Smooth muscle cell (in vitro differentiated cells): ENCODE measurements around the gene SELENOO. TPM values are rescaled to one million over a fixed set of nuclear protein-coding genes. Genes with fewer than 3 reads are reported as not detected.

Experiments used
- DNase-seq: peaks from one replicate; lab custom pipeline; 2025; ENCODE audit not compliant: unreplicated experiment; lab: John Stamatoyannopoulos, UW
- H2AFZ ChIP-seq: fragments of 200-600 bp; sonication (generic); 2 replicates; pipeline ENCODE4 v1.6.0; 2016; ENCODE audit warnings: antibody characterized with exemption, low read depth, mild to moderate bottlenecking
- H3F3A ChIP-seq: fragments of 200-600 bp; sonication (generic); 2 replicates; pipeline ENCODE4 v1.6.0; 2017; ENCODE audit warnings: antibody characterized with exemption, low read depth
- H3K27ac ChIP-seq: fragments of 200-600 bp; sonication (generic); 2 replicates; pipeline ENCODE4 v1.5.1; 2016; ENCODE audit warnings: low read depth, mild to moderate bottlenecking
- H3K27me3 ChIP-seq: fragments of 200-600 bp; sonication (generic); 2 replicates; pipeline ENCODE4 v1.6.1; 2016; ENCODE audit warnings: low read depth, mild to moderate bottlenecking
- H3K36me3 ChIP-seq: fragments of 200-600 bp; sonication (generic); 2 replicates; pipeline ENCODE4 v1.5.1; 2016; ENCODE audit warnings: low read depth
- H3K4me1 ChIP-seq: fragments of 200-600 bp; sonication (generic); 2 replicates; pipeline ENCODE4 v1.5.1; 2016; ENCODE audit warnings: low read depth
- H3K4me2 ChIP-seq: fragments of 200-600 bp; sonication (generic); 2 replicates; pipeline ENCODE4 v1.6.0; 2016; ENCODE audit warnings: mild to moderate bottlenecking
- H3K4me3 ChIP-seq: fragments of 200-600 bp; sonication (generic); 2 replicates; pipeline ENCODE4 v1.5.1; 2016; ENCODE audit warnings: mild to moderate bottlenecking
- H3K79me2 ChIP-seq: fragments of 200-600 bp; sonication (generic); 2 replicates; pipeline ENCODE4 v1.6.0; 2016; ENCODE audit warnings: low read depth, mild to moderate bottlenecking
- H3K9ac ChIP-seq: fragments of 200-600 bp; sonication (generic); 2 replicates; pipeline ENCODE4 v1.6.0; 2016; ENCODE audit warnings: low read depth
- H3K9me3 ChIP-seq: fragments of 200-600 bp; sonication (generic); replicated peaks from 2 replicates; pipeline ENCODE4 v1.5.1; 2016; ENCODE audit warnings: low read depth
- H4K20me1 ChIP-seq: fragments of 200-600 bp; sonication (generic); 2 replicates; pipeline ENCODE4 v1.6.0; 2016; ENCODE audit warnings: low read depth
- WGBS: methylation state at CpG from one replicate; pipeline ENCODE4 v1.1.7; 2016; ENCODE audit warnings: low lambda C conversion rate; 5-methylcytosine and 5-hydroxymethylcytosine counted together
- polyA plus RNA-seq: library from polyadenylated mRNA; unstranded; fragments of >200 nt; fragmentation: Nextera tagmentation; extraction: Ambion mirVana; gene quantifications from 2 replicates; pipeline ENCODE4 v1.2.1, GENCODE V29; 2016
- total RNA-seq: library from RNA; depleted of rRNA; stranded (reverse); fragments of >200 nt; gene quantifications from 2 replicates; pipeline ENCODE4 v1.2.3, GENCODE V29; 2014
- TF ChIP-seq, protein P1 (sequence below): fragments of 200-600 bp; sonication (generic); IDR thresholded peaks from 2 replicates; pipeline ENCODE4 v1.5.1; 2017; ENCODE audit warnings: borderline replicate concordance, mild to moderate bottlenecking, antibody characterized with exemption; ENCODE audit not compliant: insufficient read depth, poor library complexity, severe bottlenecking

Gene SELENOO
- total and polyA plus RNA-seq, 2 experiments from 2014 or later, result 9.0 to 21.3 TPM

DNA sequence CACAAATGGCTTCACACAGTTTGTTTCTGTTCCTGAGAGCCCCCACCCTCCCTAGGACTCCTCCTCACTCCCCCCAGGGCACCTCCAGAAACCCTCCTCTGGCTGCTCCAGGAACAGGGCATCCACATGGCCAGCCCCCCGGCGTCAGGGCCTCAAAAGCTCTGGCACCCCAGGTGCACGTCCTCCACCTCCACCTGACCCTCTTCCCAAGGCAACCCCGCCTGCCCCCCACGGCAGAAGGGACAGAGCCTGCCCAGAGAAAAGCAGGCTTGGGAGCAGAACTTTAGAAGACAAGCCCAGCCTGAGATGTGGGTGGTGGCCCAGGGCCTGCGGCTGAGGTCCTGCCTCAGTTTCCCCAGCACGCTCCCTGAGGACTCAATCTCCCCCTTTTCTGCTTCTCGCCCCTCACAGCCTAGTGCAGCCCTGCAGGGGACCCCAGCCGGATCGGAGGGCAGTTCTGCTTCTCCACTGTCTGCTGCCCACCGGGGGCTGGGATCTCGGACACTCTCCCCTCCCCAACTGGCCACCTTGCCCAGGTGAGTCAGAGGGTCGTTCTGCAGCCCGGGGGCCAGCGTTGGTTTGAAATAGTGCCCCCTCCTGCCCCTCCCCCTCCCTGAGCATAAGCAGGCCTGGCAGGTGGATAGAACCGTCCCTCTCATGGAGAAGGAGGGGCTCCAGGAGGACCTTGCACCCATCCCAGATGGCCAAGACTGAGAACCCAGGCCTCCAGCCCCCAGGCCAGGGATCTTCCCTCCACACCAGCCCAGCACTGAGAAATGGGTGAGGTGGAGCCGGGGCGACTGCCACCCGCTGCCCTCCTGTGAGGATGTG is 17.5 kb upstream of the SELENOO start:
- WGBS, result 93% methylated on average over 18 of the region's 19 CpGs
- Histone ChIP-seq H3K9ac (no peak overlapping the region), H2AFZ (no peak overlapping the region), H3K79me2 (peaks cover 24% of the 10 kb centered on the region), H3K27ac (no peak overlapping the region), H3K4me3 (no peak overlapping the region), H3K36me3 (no peaks in the 10 kb centered on the region), H4K20me1 (peaks cover 5% of the 10 kb centered on the region), H3K4me1 (no peaks in the 10 kb centered on the region), H3K27me3 (no peaks in the 10 kb centered on the region), H3F3A (no peaks in the 10 kb centered on the region), H3K9me3 (no peaks in the 10 kb centered on the region), H3K4me2 (no peak overlapping the region)
- DNase-seq, result no peak
- TF ChIP-seq, protein P1, sequence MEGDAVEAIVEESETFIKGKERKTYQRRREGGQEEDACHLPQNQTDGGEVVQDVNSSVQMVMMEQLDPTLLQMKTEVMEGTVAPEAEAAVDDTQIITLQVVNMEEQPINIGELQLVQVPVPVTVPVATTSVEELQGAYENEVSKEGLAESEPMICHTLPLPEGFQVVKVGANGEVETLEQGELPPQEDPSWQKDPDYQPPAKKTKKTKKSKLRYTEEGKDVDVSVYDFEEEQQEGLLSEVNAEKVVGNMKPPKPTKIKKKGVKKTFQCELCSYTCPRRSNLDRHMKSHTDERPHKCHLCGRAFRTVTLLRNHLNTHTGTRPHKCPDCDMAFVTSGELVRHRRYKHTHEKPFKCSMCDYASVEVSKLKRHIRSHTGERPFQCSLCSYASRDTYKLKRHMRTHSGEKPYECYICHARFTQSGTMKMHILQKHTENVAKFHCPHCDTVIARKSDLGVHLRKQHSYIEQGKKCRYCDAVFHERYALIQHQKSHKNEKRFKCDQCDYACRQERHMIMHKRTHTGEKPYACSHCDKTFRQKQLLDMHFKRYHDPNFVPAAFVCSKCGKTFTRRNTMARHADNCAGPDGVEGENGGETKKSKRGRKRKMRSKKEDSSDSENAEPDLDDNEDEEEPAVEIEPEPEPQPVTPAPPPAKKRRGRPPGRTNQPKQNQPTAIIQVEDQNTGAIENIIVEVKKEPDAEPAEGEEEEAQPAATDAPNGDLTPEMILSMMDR, result no peak

DNA sequence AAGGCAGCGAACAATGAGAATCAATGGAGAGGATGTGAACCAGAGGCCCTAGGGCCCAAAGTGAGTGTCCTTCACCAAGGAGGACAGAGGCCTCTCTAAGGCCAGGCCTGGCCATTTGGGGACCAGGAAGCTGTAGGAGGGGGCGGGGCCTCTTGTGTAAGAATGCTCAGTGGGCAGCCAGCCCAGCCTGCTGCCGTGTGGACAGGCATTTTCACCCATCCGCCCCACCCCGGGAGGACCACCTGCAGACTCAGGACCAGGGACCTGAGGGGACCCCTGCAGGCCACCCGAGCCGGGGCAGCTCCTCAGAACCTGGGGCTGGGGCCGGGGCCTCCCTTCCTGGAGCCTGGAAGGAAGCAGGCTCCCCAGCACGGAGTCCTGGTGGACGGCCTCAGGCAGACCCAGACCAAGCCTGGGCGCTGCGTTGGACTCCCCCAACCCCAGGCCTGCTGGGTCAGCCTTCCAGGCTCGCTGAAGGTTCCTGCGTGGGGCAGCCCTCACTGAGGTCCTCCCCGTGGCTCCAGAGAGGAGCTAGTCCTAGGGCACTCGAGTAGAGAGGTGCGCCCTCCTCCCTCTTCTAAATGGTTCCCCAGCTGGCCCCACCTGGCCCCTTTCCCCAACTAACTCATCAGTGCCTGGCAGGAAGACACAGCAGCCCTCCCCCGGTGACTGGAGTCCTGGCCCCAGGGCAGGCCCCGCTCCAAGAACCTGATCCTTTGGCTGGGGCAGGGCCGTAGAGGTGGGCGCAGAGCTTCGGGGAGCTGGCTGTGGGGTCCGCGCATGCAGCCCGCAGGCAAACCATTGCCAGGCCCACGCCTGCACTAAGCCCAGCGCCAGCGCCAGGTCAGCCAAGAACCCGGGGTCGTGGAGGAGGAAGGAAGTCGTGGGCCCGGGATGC is 16.6 kb upstream of the SELENOO start:
- Histone ChIP-seq H2AFZ (no peak overlapping the region), H3K4me2 (peak overlapping the region; percentile 88), H3K9ac (no peak overlapping the region), H4K20me1 (peaks cover 5% of the 10 kb centered on the region), H3K27ac (no peak overlapping the region), H3K36me3 (no peaks in the 10 kb centered on the region), H3K4me3 (peak overlapping the region; percentile 51), H3K79me2 (peaks cover 33% of the 10 kb centered on the region), H3K27me3 (no peaks in the 10 kb centered on the region), H3K9me3 (no peaks in the 10 kb centered on the region), H3K4me1 (no peaks in the 10 kb centered on the region), H3F3A (no peaks in the 10 kb centered on the region)
- 46% methylated on average over 29 of the region's 32 CpGs for WGBS
- DNase-seq, result no peak
- TF ChIP-seq, protein P1, result no peak

DNA sequence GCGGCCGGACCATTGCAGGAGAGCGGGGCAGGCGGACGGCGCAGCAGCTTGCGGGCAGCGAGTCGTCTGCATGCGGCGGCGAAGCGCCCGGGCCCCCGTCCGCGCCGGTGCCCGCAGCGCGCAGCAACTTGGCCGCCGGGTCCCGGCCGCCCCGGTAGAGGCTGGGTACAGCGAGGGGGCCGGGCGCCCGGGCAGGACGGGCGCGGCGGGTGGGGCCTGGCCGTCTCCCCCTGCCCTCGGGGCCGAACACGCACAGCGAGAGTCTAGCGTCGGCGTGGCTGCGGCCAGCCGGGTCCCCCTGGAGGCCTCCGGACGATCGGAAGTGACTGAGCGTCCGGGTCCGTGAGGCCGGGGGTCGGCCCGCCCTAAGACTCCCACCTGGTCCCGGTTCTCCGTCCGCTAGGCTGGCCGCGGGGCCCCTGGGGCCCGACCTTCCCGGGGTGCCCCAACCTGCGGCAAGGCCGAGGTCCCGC is 15.9 kb upstream of the SELENOO start:
- Histone ChIP-seq H3K4me1 (peaks cover 4% of the 10 kb centered on the region), H3K79me2 (peaks cover 35% of the 10 kb centered on the region), H3K9me3 (no peaks in the 10 kb centered on the region), H2AFZ (peak overlapping the region; percentile 78), H3K27ac (no peak overlapping the region), H4K20me1 (peaks cover 5% of the 10 kb centered on the region), H3K4me3 (peak overlapping the region; percentile 51), H3F3A (no peaks in the 10 kb centered on the region), H3K36me3 (no peaks in the 10 kb centered on the region), H3K9ac (no peak overlapping the region), H3K27me3 (no peaks in the 10 kb centered on the region), H3K4me2 (peak overlapping the region; percentile 88)
- DNase-seq, result no peak
- TF ChIP-seq, protein P1, result no peak
- WGBS, result 14% methylated on average over 6 of the region's 63 CpGs
